HCT116 (cell line): ENCODE results near the gene ATP4A.

Experiments
- CTCF ChIP-seq, 3 experiments: fragments of 200-600 bp in 1 of 3; sonication (generic) in 1 of 3; IDR thresholded peaks in 2 of 3; conservative IDR thresholded peaks in 1 of 3; 2 replicates each; pipeline ENCODE4 v1.5.1; 2012 to 2017; ENCODE audit warnings: low read depth in 2 of 3, low read length in 2 of 3, antibody characterized with exemption in 1 of 3, borderline replicate concordance in 1 of 3, control low read depth in 1 of 3, mild to moderate bottlenecking in 1 of 3, mixed read lengths in 1 of 3, mixed run types in 1 of 3, moderate library complexity in 1 of 3; ENCODE audit not compliant: insufficient read depth in 1 of 3
- EZH2 ChIP-seq: fragments of 200-600 bp; sonication (generic); IDR thresholded peaks from 2 replicates; pipeline ENCODE4 v1.6.1; 2017; ENCODE audit warnings: antibody characterized with exemption, mixed run types
- POLR2A ChIP-seq: IDR thresholded peaks from 2 replicates; pipeline ENCODE4 v1.7.0; 2011; ENCODE audit warnings: borderline replicate concordance; ENCODE audit not compliant: insufficient read depth, insufficient read length; ENCODE audit errors: extremely low read depth
- RAD21 ChIP-seq: IDR thresholded peaks from 2 replicates; pipeline ENCODE4 v1.6.1; 2012; ENCODE audit warnings: low read depth, mild to moderate bottlenecking
- SP1 ChIP-seq: IDR thresholded peaks from 2 replicates; pipeline ENCODE4 v1.6.1; 2012; ENCODE audit warnings: low read depth
- ZBTB33 ChIP-seq: IDR thresholded peaks from 2 replicates; pipeline ENCODE4 v1.6.1; 2011; ENCODE audit warnings: mild to moderate bottlenecking, low read length, moderate library complexity; ENCODE audit not compliant: insufficient replicate concordance; ENCODE audit errors: extremely low read depth

- TF ChIP-seq SP1 (no peak), EZH2 (no peak), CTCF (IDR thresholded peaks at IDR 0.05 in 2 of 3, conservative IDR thresholded peaks at IDR 0.05 in 1 of 3; ENCODE audit: borderline replicate concordance in 1 of 3, insufficient read depth in 1 of 3, low read depth in 2 of 3, low read length in 2 of 3) (no peak), POLR2A (no peak), ZBTB33 (no peak), RAD21 (no peak)
Measured at GRCh38 chr19:35595928-35596327, 32.5 kb upstream of the ATP4A start.
